Stimulated activated memory B cell treated with anti-CD40 and anti-IgM and Interleukin-4, amounts not matched to agents 10 μg/mL and 1 μg/mL and 100 μg/mL, for 72 hours (primary cell): ENCODE measurements around the gene ABRAXAS1.
A peak's percentile ranks its signal among the peaks of the same experiment; 100 is the strongest.
"Not testable (repeated sequence)": the region's sequence is repeated elsewhere in the genome, so short reads cannot be mapped to it uniquely, and the experiment has no call there.

Experiments
- ATAC-seq: fragments of 150-1000 bp; cut with Tn5 transposase; 2 replicates; pipeline ENCODE4 v1.10.0; 2021
- H3K27ac Mint-ChIP-seq: one replicate; pipeline ENCODE4 v1.8.0; 2022; ENCODE audit warnings: mild to moderate bottlenecking, mixed read lengths
- H3K27me3 Mint-ChIP-seq: one replicate; pipeline ENCODE4 v1.8.0; 2022; ENCODE audit warnings: mixed read lengths
- H3K36me3 Mint-ChIP-seq: one replicate; pipeline ENCODE4 v1.8.0; 2022; ENCODE audit warnings: mixed read lengths
- H3K4me1 Mint-ChIP-seq: one replicate; pipeline ENCODE4 v1.8.0; 2022; ENCODE audit warnings: mixed read lengths
- H3K4me3 Mint-ChIP-seq: one replicate; pipeline ENCODE4 v1.8.0; 2022; ENCODE audit warnings: mild to moderate bottlenecking, moderate library complexity, mixed read lengths
- H3K9me3 Mint-ChIP-seq: one replicate; pipeline ENCODE4 v1.8.0; 2022; ENCODE audit warnings: mixed read lengths

ABRAXAS1 gene

DNA sequence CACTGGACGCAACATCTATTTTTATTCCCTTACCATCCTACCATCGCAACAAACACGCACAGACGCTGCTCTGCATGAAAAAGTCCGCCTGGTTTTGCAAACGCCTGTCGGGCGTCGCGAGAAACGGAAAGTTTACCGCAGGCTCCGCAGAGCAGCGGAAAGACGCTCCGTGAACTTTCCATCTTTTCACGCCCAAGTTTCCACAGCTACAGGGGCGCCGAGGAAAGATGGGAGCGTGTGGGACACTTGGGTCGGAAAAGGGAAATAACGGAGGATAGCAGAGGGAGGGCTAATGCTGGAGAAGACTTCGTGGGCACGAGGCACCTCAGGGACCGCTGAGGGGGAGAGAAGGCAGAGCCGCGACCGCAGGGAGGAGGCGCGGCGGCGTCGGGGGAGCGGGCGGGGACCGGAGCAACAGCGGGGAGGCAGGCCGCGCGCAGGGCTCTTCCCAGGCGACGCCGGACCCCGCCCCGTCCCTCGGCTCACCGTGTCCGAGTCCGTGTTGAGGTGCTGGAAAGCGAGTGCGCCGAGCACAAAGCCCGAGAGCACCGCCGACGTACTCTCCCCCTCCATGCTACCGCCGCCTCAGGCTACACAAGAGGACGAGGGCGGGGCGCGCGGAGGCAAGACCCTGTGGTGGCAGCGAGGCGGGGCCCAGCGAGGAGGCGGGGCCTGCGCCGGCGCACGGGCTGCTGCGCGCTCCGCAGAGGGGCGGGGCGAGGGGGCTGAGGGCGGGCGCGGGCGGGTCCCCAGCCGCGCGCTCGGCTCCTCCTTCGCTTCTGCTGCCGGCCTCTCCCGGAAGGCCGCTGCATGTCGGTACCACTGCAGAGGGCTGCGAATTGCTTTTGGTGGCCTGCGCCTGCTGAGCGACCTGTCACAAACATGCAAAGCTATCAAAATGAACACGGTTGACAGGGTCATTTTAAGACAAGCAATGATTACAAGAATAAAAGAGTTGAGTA lies at the start of gene ABRAXAS1:
TSS of gene ABRAXAS1 (minus strand) at position 601 of the 962 bp plus-strand sequence. CDS start at position 573, 28 bp downstream.
- no peaks in the 10 kb centered on the region for H3K27me3 Mint-ChIP-seq
- peak within 1 kb of the TSS; percentile 89 for H3K27ac Mint-ChIP-seq
- peaks cover 8% of the 10 kb centered on the region for H3K36me3 Mint-ChIP-seq
- peak within 1 kb of the TSS; percentile 92 for H3K4me3 Mint-ChIP-seq
- peak; percentile 98 for ATAC-seq
- no peaks in the 10 kb centered on the region for H3K9me3 Mint-ChIP-seq
- peaks cover 22% of the 10 kb centered on the region for H3K4me1 Mint-ChIP-seq

DNA sequence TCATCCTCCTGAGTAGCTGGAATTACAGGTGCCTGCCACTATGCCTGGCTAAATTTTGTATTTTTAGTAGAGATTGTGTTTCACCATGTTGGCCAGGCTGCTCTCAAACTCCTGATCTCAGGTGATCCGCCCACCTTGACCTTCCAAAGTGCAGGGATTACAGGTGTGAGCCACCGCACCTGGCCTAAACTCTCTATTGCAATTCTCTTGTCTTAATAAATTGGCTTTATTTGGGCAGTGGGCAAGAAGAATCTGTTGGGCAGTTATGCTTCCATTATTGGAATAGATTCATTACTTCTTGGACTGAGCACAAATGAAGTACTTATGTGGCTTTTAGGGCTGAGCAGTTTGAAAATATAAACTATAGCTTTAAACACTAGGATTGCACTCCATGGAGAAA lies 42.8 kb upstream of the ABRAXAS1 start:
- Mint-ChIP-seq H3K4me3 (no peak overlapping the region), H3K36me3 (no peaks in the 10 kb centered on the region), H3K9me3 (peaks cover 4% of the 10 kb centered on the region), H3K27me3 (peaks cover 29% of the 10 kb centered on the region), H3K4me1 (no peaks in the 10 kb centered on the region), H3K27ac (no peak overlapping the region)
- ATAC-seq, result no peak

- Mint-ChIP-seq H3K4me3 (no peak overlapping the region), H3K27me3 (peaks cover 9% of the 10 kb centered on the region), H3K36me3 (no peaks in the 10 kb centered on the region), H3K9me3 (peaks cover 4% of the 10 kb centered on the region), H3K27ac (no peak overlapping the region), H3K4me1 (no peaks in the 10 kb centered on the region)
- no peak for ATAC-seq
Measured at GRCh38 chr4:83522239-83522638, 37.3 kb upstream of the ABRAXAS1 start.

DNA sequence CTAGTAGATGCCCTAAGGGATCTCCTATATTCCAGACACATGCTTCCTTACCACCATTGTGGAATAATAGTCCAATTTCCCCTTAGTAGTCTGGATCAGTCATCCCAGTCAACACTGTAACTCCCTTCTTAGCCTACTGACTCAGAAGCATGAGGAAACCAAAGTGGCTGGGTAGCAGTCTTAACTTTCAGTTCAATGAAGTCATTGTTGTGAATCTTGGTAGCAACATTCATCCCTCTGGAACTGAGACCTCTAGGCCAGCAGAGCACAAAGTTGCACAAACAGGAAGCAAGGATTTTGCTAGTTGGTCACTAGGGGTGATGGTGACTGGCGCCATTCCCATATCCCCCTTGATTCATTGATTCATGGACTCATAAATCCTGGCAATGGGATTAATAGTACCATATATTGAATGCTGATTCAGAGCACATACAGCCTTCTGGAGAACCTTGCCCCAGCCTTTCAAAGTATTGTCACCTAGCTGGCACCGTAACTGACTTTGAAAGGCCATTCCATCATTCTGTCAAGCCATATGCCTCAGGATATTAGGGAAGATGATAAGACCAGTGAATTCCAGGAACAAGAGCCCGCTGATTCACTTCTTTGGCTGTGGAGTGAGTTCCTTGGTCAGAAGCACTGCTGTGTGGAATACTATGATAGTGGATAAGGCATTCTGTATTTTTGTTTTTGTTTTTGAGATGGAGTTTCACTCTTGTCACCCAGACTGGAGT lies 31.3 kb upstream of the ABRAXAS1 start:
- H3K4me1 Mint-ChIP-seq, result no peaks in the 10 kb centered on the region
- H3K27me3 Mint-ChIP-seq, result no peaks in the 10 kb centered on the region
- H3K9me3 Mint-ChIP-seq, result no peaks in the 10 kb centered on the region
- ATAC-seq, result no peak
- H3K27ac Mint-ChIP-seq, result no peak overlapping the region
- no peak overlapping the region for H3K4me3 Mint-ChIP-seq
- no peaks in the 10 kb centered on the region for H3K36me3 Mint-ChIP-seq

- Mint-ChIP-seq H3K36me3 (no peaks in the 10 kb centered on the region), H3K9me3 (no peaks in the 10 kb centered on the region), H3K27ac (no peak overlapping the region), H3K27me3 (no peaks in the 10 kb centered on the region), H3K4me3 (no peak overlapping the region), H3K4me1 (no peaks in the 10 kb centered on the region)
- ATAC-seq, result no peak
Measured at GRCh38 chr4:83510442-83510841, 25.5 kb upstream of the ABRAXAS1 start.

- ATAC-seq, H3K27ac Mint-ChIP-seq: not testable (repeated sequence)
Measured at GRCh38 chr4:83509156-83509585, 24.3 kb upstream of the ABRAXAS1 start.

DNA sequence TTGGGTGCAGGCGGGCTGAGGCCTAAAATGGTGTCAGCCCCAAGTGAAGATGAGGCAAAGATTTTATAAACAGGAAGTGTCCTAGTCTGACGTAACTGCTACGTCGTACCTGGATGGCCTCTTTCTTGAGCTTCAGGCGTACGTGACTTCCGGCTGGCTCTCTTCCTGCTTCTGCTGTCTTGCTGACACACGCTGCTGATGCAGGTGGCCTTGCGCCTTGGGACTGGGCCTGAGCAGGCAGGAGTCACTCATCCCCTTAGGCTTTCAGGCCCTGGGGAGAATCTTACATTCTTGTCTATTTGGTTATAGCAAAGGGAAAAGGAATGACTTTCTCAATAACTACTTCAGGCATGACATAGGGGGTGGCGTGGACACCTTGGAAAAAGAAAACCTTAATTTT lies 20.1 kb upstream of the ABRAXAS1 start:
- Mint-ChIP-seq H3K27ac (no peak overlapping the region), H3K27me3 (peaks cover 9% of the 10 kb centered on the region), H3K36me3 (no peaks in the 10 kb centered on the region), H3K4me1 (no peaks in the 10 kb centered on the region), H3K4me3 (no peak overlapping the region), H3K9me3 (no peaks in the 10 kb centered on the region)
- no peak for ATAC-seq

More at GRCh38 chr4:83509156-83509585, 24.3 kb upstream of the ABRAXAS1 start:
- not testable (repeated sequence) for H3K4me3 Mint-ChIP-seq, H3K27me3 Mint-ChIP-seq, H3K9me3 Mint-ChIP-seq, H3K4me1 Mint-ChIP-seq, H3K36me3 Mint-ChIP-seq

GRCh38 chr4:83504503-83504902 lies 19.6 kb upstream of the ABRAXAS1 start:
- Mint-ChIP-seq H3K4me1 (no peaks in the 10 kb centered on the region), H3K4me3 (no peak overlapping the region), H3K9me3 (no peaks in the 10 kb centered on the region), H3K27ac (no peak overlapping the region), H3K27me3 (peaks cover 9% of the 10 kb centered on the region), H3K36me3 (no peaks in the 10 kb centered on the region)
- no peak for ATAC-seq

- H3K36me3 Mint-ChIP-seq, result no peaks in the 10 kb centered on the region
- H3K4me1 Mint-ChIP-seq, result no peaks in the 10 kb centered on the region
- no peak for ATAC-seq
- no peak overlapping the region for H3K4me3 Mint-ChIP-seq
- peaks cover 9% of the 10 kb centered on the region for H3K27me3 Mint-ChIP-seq
- no peaks in the 10 kb centered on the region for H3K9me3 Mint-ChIP-seq
- no peak overlapping the region for H3K27ac Mint-ChIP-seq
Measured at GRCh38 chr4:83503974-83504373, 19.1 kb upstream of the ABRAXAS1 start.

DNA sequence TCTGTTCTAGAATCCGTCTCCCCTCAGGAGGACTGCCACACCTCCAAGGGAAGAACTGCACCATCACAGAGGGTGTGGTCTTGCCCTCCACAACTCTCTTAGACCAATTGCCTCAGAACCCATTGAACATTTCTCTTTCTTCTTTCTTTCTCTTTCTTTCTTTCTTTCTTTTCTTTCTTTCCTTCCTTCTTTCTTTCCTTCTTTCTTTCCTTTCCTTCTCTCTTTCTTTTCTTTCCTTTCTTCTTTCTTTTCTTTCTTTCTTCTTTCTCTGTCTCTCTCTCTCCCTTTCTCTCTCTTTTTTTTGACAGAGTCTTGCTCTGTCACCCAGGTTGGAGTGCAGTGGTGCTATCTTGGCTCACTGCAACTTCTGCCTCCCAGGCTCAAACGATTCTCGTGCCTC lies 16.8 kb upstream of the ABRAXAS1 start:
- not testable (repeated sequence) for H3K27me3 Mint-ChIP-seq, H3K9me3 Mint-ChIP-seq, ATAC-seq, H3K36me3 Mint-ChIP-seq, H3K4me1 Mint-ChIP-seq, H3K4me3 Mint-ChIP-seq, H3K27ac Mint-ChIP-seq

DNA sequence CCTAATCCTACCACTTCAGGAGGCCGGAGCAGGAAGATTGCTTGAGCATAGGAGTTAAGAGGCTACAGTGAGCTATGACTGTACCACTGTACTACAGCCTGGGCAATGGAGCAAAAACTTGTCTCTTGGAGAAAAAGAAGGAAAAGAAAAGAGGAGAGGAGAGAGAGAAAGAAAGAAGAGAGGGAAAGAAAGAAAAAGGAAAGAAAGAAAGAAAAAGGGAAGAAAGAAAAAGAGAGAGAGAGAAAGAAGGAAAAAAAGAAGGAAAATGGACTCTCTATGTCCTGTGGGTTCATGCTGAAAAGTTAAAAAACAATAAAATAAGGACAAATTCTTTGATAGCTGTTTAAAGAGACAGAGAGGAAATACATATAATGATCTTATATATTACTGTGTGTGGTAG lies 13.3 kb upstream of the ABRAXAS1 start:
- Mint-ChIP-seq H3K27me3 (peaks cover 9% of the 10 kb centered on the region), H3K27ac (no peak overlapping the region), H3K4me3 (no peak overlapping the region), H3K36me3 (no peaks in the 10 kb centered on the region), H3K9me3 (no peaks in the 10 kb centered on the region), H3K4me1 (no peaks in the 10 kb centered on the region)
- no peak for ATAC-seq

GRCh38 chr4:83496085-83496917 lies 11.4 kb upstream of the ABRAXAS1 start:
- not testable (repeated sequence) for ATAC-seq, H3K27me3 Mint-ChIP-seq, H3K4me3 Mint-ChIP-seq, H3K27ac Mint-ChIP-seq, H3K9me3 Mint-ChIP-seq, H3K36me3 Mint-ChIP-seq, H3K4me1 Mint-ChIP-seq

GRCh38 chr4:83490876-83491450 lies 6.1 kb upstream of the ABRAXAS1 start:
- Mint-ChIP-seq H3K27ac (no peak overlapping the region), H3K27me3 (no peaks in the 10 kb centered on the region), H3K4me3 (no peak overlapping the region), H3K36me3 (no peaks in the 10 kb centered on the region), H3K9me3 (no peaks in the 10 kb centered on the region), H3K4me1 (no peaks in the 10 kb centered on the region)
- ATAC-seq, result no peak

DNA sequence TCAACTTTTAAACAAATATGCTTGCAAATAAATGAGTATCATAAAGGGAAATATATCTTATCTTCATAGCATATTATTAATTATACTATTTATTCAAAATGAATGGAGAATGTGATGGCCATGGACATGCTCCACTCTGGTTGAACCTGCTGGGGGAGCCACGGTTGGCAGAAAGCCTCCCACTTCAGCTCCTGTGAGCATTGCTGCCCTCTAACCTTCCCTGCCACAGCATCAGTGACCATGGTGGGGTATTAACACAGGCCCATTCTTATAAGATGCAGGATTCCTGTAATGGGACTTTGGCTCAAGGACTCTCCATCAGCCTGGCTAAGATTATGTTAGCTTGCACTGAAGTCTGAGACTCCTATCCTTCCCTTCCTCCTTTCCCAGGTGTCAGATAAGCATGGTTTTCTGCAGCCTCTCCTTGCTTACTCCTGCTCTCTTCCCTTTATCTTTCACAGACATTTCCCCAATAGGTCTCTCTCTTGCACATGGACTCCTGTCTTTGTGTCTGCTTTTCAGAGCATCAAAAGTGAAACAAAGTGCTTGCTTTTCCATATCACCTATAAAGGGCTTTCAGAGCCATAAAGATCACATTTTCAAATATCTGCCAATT lies 4.9 kb upstream of the ABRAXAS1 start:
- no peak for ATAC-seq
- Mint-ChIP-seq H3K4me1 (peaks cover 5% of the 10 kb centered on the region), H3K36me3 (no peaks in the 10 kb centered on the region), H3K4me3 (no peak overlapping the region), H3K27ac (no peak overlapping the region), H3K27me3 (no peaks in the 10 kb centered on the region), H3K9me3 (no peaks in the 10 kb centered on the region)
